Cardiac muscle cell (in vitro differentiated cells and primary cell): ENCODE data around the gene FSD1. TPM values are rescaled to one million over a fixed set of nuclear protein-coding genes. Genes with fewer than 3 reads are reported as not detected.

Experiments
- DNase-seq, 2 donors: peaks; one replicate each; pipeline versions ENCODE4 v3.0.0 to v3.0.0-alpha.2; 2010 to 2017; ENCODE audit warnings: low read depth in 1 of 2, low spot score in 1 of 2
- H3K27ac ChIP-seq: fragments of 200-600 bp; sonication (generic); 2 replicates; pipeline ENCODE4 v1.5.1; 2016
- H3K27me3 ChIP-seq: fragments of 200-600 bp; sonication (generic); 2 replicates; pipeline ENCODE4 v1.6.0; 2016; ENCODE audit warnings: control low read depth
- H3K36me3 ChIP-seq: fragments of 200-600 bp; sonication (generic); 2 replicates; pipeline ENCODE4 v1.5.1; 2016; ENCODE audit warnings: control low read depth
- H3K4me1 ChIP-seq: fragments of 200-600 bp; sonication (generic); 2 replicates; pipeline ENCODE4 v1.8.1; 2017; ENCODE audit warnings: low read depth, mild to moderate bottlenecking, mixed run types
- H3K4me3 ChIP-seq: fragments of 200-600 bp; sonication (generic); 2 replicates; pipeline ENCODE4 v1.5.1; 2016; ENCODE audit warnings: mild to moderate bottlenecking
- H3K9me3 ChIP-seq: fragments of 200-600 bp; sonication (generic); 2 replicates; pipeline ENCODE4 v1.5.1; 2017; ENCODE audit warnings: low read depth, mild to moderate bottlenecking, control low read depth
- polyA plus RNA-seq: library from polyadenylated mRNA; unstranded; fragments of >200 nt; fragmentation: Nextera tagmentation; extraction: Ambion mirVana; gene quantifications from 2 replicates; pipeline ENCODE4 v1.2.1, GENCODE V29; 2016
- total RNA-seq: library from RNA; depleted of rRNA; stranded (reverse); fragments of >200 nt; gene quantifications from 2 replicates; pipeline ENCODE4 v1.2.3, GENCODE V29; 2016
- TF ChIP-seq, protein P1 (sequence below): IDR thresholded peaks from 2 replicates; pipeline ENCODE4 v1.5.1; 2012; ENCODE audit warnings: low read depth, mild to moderate bottlenecking, low read length

The FSD1 gene
- total and polyA plus RNA-seq, 2 experiments from 2014 or later, result 18.5 to 24.7 TPM

DNA sequence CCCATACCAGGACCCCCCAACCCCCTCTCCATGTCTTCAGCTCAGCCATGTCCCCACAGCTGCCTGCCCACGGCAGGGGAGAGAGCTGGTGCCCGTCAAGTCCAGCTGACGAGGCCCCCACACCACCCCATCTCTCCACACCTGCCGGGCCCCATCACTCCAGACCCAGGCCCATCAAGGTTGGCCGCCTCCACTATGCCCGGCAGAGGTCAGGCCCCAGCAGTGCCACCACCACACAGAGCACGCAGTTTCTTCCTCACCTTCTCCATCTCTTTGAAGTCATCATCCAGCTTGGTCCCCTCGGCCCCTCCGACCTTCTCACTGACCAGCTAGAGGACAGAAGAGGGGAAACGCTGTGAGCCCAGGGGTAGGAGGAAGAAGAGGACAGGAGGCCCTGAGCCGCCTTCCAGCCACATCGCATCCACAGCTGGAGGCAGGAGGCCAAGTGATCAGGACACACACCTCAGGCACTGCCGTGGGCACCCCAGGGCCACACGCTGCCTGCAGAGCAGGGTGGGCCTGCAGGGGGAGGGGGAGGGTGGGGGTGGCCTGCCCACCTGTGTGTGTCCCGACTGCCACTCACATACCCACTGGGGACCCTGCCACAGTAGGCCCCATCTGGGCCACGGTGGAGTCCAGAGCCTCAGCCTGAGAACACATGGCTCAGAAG is 62.4 kb downstream of the FSD1 start:
- H3K27ac ChIP-seq, result no peak overlapping the region
- H3K9me3 ChIP-seq, result no peaks in the 10 kb centered on the region
- H3K36me3 ChIP-seq, result peaks cover 14% of the 10 kb centered on the region
- H3K27me3 ChIP-seq, result no peaks in the 10 kb centered on the region
- TF ChIP-seq, protein P1, sequence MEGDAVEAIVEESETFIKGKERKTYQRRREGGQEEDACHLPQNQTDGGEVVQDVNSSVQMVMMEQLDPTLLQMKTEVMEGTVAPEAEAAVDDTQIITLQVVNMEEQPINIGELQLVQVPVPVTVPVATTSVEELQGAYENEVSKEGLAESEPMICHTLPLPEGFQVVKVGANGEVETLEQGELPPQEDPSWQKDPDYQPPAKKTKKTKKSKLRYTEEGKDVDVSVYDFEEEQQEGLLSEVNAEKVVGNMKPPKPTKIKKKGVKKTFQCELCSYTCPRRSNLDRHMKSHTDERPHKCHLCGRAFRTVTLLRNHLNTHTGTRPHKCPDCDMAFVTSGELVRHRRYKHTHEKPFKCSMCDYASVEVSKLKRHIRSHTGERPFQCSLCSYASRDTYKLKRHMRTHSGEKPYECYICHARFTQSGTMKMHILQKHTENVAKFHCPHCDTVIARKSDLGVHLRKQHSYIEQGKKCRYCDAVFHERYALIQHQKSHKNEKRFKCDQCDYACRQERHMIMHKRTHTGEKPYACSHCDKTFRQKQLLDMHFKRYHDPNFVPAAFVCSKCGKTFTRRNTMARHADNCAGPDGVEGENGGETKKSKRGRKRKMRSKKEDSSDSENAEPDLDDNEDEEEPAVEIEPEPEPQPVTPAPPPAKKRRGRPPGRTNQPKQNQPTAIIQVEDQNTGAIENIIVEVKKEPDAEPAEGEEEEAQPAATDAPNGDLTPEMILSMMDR, result no peak
- H3K4me3 ChIP-seq, result no peak overlapping the region
- no peak for DNase-seq
- no peaks in the 10 kb centered on the region for H3K4me1 ChIP-seq

DNA sequence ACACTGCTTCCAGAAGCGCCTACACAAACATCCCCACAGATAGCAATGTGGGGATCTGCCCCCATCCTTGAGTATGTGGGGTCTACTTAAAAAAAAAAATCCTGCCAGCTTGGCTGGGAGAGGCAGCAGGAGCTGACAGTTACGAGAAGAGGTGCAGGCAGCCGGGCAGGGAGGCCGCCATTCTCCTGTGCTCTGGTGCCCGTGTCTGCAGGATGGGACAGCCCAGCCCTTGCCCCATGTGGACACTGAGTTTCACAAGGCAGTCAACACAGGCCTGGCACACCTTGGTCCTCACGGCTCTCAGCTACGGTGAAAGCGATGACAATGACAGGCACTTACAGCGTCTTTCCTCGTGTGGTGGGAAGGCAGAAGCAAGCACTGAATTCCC is 62.9 kb downstream of the FSD1 start:
- Histone ChIP-seq H3K27me3 (no peaks in the 10 kb centered on the region), H3K36me3 (peaks cover 14% of the 10 kb centered on the region), H3K27ac (no peak overlapping the region), H3K4me1 (no peaks in the 10 kb centered on the region), H3K4me3 (no peak overlapping the region), H3K9me3 (no peaks in the 10 kb centered on the region)
- TF ChIP-seq, protein P1, result no peak
- DNase-seq, result no peak

DNA sequence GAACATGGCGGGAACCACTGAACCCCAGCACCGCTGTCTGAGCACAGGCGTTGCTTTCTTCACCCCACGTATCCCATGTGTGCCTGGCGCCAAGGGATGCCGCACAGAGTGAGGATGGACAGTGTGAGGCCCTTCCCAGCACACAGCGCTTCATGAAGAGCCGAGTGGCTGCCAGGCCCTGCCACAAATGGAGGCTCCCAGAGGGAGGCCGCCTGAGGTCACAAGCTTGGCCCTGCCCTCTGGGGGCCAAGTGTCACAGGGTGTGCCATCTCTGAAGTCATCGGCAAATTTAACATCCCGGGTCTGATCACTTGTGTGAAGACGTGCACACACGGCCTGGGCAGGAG is 63.4 kb downstream of the FSD1 start:
- no peak for DNase-seq
- H3K36me3 ChIP-seq, result peaks cover 12% of the 10 kb centered on the region
- TF ChIP-seq, protein P1, result no peak
- H3K9me3 ChIP-seq, result no peaks in the 10 kb centered on the region
- H3K27ac ChIP-seq, result no peak overlapping the region
- H3K27me3 ChIP-seq, result no peaks in the 10 kb centered on the region
- H3K4me3 ChIP-seq, result no peak overlapping the region
- H3K4me1 ChIP-seq, result no peaks in the 10 kb centered on the region

DNA sequence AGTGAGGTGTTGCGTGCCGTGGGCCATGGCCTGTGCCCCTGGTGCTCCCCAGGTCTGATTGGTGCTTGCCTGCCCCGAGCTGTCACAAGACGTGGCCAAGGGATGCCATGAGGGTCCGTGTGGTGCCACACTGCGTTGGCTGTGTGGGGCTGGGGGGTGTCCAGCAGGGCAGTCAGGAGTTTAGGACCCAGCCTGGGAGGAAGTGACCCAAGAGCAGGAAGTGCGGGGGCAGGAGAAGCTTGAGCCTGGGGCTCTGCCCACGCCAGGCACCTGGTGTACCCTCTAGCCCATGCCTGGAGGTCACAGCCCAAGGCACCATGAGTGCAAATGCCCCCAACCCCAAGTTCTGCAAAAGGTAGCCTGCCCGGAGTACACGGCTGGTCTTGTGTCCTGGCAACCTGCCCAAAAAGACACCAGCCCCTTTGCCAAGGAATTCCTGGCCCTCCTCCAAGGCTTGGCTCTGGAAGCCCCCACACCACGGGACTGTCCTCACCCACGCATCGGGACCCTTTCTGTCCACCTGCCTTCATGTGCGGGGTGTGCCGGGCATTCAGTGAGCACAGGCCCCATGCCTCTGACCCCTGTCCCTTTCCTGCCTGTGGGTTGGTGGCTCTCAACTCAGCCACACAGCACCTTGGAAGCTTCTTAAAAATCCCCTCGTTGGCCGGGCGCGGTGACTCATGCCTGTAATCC is 63.9 kb downstream of the FSD1 start:
- peak in 1 of 2 donors; percentile 43 for DNase-seq
- H3K4me3 ChIP-seq, result no peak overlapping the region
- no peaks in the 10 kb centered on the region for H3K4me1 ChIP-seq
- TF ChIP-seq, protein P1, result no peak
- peaks cover 10% of the 10 kb centered on the region for H3K36me3 ChIP-seq
- H3K9me3 ChIP-seq, result no peaks in the 10 kb centered on the region
- no peak overlapping the region for H3K27ac ChIP-seq
- no peaks in the 10 kb centered on the region for H3K27me3 ChIP-seq

DNA sequence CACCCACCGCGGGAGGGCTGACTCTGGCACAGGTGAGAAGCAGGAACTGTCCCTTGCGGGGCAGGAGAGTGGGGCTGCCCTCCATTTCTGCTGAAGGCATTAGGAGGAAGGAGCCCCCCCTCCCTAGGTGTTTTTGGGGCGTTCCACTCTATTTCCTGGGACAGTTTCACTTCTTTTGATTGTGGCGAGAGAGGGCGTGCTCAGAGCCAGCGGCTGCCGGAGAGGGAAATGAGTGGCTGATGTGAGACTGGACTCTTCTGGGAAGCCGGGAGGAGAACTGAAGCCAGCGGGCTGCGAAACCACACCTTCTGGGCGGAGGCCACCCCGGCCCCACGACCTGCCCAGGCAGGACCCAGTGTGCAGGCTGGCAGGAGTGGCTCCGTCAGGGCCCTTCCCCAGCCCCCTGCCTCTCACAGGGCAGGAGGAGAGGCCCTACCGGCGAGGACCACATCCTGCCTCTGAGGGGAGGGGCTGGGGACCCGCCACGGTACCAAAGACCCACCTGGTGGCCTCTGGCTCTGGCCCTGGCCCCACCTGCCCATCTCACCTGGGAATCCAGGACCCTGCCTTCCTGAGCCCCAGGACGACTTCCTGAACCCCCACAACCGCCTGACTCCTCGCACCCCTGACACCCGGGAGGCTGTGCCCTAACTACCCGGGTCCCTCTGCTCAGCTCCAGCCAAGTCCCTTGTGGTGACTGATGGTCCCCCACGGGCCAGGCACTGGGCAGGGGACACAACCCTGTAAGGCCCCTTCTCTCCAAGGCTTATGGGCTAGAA is 64.9 kb downstream of the FSD1 start:
- H3K27ac ChIP-seq, result no peak overlapping the region
- H3K9me3 ChIP-seq, result no peaks in the 10 kb centered on the region
- no peak for DNase-seq
- H3K4me3 ChIP-seq, result no peak overlapping the region
- TF ChIP-seq, protein P1, result no peak
- H3K4me1 ChIP-seq, result peaks cover 7% of the 10 kb centered on the region
- peaks cover 3% of the 10 kb centered on the region for H3K36me3 ChIP-seq
- no peaks in the 10 kb centered on the region for H3K27me3 ChIP-seq
